NCI-H2029 (cell line): ENCODE results near the gene MED9.
A peak's percentile ranks its signal among the peaks of the same experiment; 100 is the strongest.

ENCODE experiments used
- DNase-seq: peaks from one replicate; lab custom pipeline; 2025; lab: John Stamatoyannopoulos, UW

MED9 gene

DNA sequence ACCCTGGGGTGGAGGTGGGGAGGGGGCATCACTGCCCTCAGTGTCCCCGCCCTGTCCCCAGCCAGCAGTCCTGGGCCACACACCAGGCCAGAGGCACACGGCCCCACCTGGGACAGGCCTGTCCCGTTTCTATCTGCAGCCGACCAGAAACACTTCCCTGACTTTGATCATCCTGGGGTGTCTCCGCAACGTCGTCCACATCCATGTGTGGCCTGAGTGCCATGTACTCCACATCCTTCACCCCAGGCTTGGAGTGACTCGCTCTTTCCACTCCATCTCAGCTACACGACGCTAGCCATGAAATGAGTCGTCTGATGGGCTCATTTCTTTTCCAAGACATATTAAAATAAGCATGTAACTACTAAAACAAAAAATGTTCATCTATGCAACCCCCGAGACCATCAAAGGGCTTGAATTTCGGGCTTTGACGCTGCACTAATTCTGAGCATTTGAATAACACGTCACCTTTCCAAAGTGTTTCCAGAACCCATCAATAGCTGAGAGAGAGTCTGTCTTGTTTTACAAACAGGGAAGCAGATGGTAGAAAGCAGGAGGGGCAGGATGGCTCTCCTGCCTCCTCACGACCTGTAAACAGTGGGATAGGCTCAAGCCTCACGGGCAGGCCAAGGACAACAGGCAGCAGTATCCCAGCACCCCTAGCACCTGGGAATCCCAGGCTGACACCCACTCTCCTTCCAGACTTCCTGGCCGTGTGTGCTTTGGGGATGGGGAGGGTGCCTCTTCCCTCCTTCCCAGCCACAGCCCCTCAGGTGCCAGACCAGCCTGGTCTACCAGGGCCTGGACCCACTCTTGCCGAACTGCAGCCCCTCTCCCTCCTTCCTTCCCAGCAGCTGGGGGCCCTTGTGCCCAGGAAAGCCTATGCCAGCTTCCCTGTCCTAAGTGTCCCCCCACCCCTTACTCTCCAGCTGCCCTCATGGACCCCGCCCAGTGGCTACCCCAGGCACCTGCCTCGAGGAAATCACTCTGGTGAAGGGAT, 39.4 kb downstream of the MED9 start:
- DNase-seq = no peak

DNA sequence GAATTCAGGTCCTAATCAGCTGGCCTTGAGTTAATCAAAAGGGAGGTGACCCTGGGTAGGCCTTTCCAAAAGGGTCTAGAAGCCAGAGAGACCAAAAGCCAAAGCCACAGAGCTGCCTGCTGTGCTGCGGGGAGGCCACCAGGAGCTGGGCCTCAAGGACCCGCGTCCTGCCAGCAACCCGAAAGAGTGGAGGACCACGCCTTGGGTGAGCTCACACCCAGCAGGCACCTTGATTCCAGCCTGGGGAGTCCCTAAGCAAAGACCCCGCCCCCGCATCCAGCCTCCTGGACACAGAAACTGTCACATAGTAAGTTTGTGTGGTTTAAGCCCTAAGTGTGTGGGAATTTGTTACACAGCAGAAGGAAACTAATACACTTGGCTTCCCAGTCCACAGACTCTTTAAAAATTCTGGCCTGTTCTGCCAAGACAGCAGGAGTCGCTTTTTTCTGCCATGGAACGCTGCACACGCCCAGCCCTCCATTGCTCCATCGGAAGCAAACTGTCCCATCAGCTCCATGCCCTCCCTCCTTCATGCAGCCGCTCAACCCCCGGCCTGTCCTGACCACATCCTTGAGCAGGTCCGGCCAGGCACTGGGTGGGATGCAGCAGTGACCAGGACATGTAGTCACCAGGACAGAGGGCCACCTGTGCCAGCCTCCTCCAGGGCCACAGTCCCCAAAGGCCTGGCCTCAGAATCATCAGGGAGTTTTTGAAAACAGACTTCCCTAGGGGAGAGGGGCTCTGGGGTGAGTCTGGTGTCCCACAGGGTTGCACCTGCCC, 40.3 kb downstream of the MED9 start:
- no peak for DNase-seq

DNA sequence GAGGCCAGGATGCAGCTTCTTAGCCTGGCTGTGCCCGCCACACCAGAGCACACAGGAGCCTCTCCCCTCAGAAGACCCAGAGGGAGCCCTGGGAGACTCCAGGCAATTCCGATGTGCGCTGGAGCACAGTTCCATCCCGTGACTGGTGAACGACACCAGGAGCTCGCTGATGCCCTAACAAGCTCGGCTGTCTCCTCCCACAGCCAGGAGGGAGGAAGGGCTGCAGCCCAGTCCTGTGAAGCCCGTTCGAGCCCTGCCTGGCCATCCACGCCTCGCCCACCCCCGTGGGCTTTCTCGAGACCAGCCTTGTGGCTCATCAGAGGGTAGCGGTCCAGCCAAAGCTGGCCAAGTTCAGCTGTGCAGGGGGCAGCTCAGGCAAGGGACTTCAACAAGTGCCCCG, 41.2 kb downstream of the MED9 start:
- no peak for DNase-seq

DNA sequence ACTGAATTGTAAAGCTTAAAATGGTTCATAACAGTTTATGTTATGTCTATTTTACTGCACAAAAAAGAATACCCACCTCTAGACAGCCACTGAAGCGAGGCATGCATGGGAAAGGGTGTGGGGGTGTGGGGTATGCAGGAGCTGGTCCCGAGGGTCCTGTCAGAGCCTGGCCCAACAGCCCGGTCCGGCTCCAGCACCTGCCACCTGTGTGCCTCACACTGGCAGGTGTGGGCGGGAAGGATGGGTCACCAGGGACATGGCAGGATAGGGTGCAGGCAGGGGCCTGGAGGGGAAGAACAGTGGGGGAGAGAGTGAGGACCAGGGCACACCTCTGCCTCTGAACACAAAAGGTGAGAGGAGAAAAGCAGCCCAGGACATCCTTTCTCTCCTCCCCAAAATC, 42.2 kb downstream of the MED9 start:
- DNase-seq = no peak

DNA sequence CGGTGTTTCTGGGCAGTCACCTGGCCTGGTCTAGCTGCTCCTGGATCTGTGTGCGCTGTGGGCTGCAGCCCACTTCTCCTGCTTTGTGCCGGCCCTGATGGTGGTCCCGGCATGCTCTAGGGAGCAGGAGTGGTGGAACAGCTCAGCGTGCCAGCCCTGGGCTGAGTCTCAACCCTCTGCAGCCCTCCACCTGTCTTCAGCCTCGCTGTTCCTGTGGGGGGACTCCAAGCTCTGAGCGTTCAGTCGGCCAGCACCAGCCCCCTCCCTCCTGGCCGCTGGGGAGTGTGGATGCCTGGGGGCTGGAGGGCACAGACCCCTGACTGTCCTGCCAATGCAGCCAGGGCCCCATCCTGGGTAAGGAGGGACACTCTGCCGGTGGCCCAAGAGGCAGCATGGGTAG, 43.1 kb downstream of the MED9 start:
- DNase-seq = no peak

DNA sequence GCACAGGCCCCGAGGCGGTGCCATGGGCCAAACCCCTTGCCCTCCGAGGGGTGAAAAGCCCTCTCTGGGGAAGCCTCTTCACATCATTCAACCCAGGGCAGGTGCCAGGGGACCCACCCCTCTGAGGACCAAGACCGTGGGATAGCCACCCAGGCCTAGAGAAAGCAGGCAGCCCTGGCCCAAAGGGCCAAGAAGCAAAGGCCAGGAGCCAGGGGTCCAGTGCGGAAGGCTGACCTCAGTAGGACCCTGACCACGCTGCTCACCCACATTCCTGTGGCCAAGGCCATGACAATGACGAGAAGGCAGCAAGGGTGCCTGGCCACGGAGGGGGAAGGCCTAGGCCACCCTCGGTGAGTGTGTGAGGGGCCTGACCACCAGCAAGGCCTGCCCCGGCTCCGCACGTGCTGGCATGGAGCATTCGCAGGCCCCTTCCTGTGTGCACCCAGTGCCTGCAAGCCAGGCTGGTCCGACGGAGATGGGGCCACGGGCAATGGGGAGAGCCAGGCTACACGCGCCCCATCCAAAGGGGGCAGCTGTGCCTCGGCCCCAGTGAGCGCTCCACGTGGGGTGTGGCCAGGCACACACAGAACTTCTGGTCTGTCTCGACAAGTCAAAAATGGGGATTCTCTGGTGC, 43.9 kb downstream of the MED9 start:
- no peak for DNase-seq

DNA sequence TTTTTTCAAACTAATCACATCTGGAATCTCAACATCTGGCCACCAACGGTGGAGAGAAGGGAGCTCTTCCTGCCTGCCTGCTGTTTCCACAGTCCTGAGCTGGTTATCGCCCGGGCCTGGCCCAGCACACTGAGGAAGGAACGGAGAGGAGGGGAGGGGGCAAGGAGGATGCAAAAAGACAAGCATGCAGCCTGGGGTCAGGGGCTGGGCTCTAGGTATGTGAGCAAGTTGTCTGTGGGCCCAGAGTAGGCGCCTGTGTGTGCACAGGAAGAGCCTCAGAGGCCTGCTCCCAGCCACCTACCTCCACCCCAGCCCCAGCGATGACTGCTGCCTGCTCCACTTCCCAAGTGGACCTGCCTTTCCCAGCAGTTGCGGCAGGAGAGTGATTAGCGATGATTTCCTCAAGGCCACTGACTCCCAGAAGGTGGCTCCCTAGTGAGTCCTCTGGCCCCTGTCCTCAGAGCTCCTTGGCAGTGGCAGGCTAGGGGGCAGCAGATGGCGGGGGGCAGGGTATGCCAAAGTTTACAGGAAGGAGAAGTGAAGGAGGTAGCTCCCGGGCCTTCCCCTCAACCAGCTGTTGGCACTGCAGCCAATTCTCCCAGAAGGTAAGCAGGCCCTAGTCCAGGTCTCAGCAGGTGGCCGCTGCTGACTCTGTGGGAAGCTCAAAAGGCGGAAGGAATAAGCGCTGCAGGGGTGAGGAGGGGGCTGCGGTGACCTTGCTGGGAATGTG, 46.4 kb downstream of the MED9 start:
- peak; percentile 57 for DNase-seq

DNA sequence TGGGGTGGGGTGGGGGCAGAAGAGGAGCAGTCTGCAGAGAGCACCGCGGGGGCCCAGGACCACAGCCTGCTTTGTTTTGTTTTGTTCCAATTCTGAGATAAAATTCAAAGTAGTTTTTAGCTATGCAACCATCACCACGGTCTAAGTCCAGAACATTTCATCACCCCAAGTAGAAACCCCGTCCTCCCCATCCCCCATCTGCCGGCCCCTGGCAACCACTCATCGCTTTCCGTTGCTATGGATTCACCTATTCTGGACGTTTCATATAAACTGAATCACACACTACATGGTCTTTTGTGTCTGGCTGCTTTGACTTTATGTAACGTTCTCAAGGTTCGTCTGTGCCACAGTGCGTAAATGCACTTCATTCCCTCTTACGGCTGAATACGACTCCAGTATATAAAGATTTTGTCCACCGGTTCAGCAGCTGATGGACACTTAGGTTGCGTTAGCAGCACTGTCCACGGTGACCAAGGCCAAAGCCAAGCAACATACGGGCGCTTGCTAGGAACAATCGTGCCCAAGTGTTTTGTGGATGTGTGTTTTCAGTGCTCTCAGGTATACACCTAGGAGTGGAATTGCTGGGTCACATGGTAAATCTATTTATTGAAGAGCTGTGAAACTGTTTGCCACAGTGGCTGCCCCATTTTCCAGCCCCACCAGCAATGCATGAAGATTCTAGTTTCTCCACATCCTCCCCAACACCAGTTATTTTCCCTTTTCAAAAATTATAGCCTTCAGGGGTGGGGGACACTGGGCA, 47.1 kb downstream of the MED9 start:
- DNase-seq = no peak

DNA sequence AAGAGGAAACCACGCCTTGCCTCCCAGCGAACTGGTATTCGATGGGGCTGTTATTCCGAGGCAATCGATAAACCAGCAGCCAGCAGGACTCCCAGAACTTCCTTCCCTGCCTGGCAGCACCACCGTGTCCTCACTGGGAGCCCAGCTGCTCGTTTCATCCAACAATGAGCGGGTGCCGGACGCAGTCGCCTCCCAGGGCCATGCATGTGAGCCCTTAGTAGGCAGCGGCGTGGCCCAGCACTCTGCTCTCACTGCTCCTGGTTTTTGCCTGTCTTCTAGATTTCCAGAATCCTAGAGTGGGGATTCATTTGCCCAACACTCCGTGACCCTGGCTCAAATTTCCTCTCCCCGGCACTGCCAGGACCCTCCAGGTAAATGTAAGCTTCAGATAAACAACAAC, 48.5 kb downstream of the MED9 start:
- no peak for DNase-seq

DNA sequence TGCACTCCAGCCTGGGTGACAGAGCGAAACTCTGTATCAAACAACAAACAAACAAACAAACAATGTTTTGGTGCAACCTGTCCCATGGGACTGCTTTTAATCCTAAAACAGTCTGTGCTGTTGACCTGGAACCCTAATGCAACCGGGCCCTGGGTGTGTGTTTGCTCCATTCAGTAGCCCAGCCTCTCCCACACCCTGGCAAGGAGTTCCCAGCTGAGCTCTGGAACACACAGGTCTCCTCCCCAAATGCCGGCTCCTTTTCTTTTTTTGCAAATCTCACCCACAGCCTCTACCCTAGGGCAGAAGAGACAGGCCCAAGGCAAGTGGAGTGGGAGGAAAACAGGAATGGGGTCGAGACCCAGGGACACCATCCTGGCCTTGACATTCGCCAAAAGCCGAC, 49.2 kb downstream of the MED9 start:
- DNase-seq = no peak

DNA sequence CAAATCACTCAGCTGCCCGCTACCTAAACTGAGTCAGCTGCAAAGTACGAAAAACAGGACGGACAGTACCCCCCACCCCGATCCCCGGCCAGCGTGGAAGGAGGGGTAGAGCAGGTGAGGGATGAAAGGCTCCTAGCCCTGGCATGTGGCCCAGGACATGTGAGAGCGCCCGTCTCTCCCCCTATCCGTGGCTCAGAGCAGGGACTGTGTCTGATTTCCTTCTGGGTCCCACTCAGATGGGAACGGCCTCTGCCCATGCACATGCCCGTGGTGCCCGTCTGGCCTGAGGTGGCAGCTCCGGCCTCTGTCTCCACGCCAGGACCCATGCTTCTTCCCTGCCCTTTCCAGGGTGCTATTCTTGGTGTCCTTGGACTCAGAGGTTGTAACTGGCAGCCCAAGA, 49.6 kb downstream of the MED9 start:
- peak; percentile 45 for DNase-seq

DNA sequence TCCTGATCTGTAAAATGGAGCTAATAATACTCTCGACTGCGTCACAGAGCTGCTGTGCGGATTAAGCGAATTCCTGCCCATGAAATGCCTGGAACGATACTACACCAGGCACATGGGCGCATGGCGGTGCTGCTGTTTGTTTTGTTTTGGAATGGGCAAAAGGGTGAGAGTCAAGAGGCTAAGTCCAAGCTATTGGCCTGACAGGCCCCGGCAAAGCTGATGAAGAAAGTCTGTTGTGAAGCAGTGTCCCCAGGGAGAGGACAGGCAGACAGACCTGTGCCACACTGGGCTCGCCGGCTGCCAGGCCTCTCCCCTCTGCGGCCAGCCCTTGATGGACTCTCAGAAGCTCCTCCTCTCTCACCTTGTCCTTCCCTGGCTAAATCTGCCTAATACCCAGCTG, 50.7 kb downstream of the MED9 start:
- DNase-seq = no peak

DNA sequence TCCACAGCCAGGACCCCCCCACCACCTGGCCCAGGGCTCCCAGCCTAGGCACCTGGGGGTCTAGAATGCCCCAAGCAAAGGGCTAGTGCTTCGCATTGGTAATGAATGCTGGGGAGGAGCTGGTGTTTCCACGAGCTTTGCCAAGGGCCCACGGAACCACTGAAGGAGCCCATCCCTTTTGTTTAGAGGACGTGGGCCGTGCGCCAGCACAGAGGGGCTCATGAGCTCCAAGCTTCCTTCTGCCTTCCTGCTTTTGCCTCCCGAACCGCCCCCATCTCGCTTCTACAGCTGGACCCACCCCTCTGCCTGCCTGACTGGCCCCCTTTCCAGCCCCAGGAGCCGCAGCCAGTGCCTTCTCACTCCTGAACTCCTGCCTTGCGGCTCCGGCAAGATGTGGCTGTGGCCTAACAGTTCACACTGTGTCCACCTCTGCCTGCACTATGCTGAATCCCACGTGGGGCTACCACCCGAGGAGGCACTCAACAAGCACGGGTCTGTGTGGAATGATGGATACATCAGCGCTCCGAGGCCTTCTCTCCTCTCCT, 51.2 kb downstream of the MED9 start:
- no peak for DNase-seq

DNA sequence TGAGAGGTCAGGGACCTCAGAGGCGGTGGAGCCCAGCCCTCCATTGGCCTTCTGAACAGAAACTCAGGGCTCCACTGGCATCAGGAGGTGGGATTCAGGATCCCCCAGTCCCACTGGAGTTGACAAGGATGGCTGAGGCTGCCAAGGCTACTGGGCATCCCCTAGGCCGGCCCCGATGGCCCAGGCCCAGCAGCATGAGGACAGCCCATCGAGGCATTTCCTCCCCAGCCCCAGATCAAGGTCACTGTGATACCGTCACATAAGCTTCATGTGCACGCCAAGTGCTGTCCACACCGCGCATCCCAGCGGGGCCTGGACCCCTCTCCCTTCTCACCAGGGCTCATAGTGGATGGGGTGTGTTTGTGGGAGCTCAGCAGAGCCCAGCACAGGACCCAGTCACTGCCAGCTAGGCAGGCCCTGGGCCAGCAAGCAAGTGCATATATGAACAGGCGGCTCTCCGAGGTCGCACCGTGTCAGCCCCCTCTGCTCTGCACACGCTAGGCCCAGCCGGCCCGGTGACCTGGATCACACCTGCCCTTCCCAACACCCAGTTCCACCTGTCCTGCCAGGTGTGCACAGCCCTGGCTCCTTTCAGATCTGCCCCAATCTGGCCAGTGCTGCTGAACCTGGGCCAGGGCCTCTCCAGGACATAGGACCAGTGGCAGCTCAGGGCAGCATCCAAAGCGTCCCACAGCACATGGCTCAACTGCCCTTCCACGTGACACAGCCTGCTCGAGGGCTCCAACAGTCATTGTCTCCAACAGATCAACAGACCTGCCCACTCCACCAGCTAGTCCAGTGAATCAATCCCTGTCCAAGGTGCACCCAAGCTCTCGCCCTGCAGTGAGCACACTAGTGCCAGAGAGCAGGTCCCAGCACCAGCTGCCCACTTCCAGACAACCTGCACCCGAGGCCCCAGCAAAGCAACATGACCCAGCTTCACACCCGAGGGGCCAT, 52.2 kb downstream of the MED9 start:
- DNase-seq = no peak

DNA sequence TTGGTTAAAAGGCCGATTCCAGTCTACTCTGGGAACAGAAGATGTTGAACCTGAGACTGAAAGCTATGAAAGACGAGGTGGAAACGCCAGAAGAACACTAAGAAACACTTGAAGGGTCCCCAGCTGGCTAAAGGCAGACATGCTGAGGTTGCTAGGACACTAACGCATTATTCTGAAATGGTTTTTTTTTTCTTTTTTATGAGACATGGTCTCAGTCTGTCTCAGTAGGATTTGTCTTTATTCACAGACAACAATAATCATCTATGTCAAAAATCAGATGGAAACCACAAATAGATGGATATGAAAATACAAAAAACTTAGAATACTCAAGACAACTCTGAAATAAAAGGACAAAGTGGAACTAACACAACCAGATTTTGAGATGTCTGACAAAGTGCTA, 54.4 kb downstream of the MED9 start:
- DNase-seq = no peak

DNA sequence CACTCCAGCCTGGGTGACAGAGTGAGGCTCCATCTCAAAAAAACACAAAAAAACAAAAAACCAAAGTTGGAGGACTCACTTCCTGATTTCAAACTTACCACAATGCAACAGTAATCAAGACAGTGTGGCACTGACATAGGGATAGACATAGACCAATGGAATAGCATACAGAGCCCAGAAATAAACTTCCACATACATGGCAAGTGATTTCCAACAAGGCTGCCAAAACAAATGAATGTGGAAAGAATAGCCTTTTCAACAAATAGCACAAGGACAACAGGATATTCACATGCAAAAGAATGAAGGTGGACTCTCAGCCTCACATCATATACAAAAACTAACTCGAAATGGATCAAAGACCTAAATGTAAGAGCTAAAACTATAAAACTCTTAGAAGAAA, 56.2 kb downstream of the MED9 start:
- DNase-seq = no peak

DNA sequence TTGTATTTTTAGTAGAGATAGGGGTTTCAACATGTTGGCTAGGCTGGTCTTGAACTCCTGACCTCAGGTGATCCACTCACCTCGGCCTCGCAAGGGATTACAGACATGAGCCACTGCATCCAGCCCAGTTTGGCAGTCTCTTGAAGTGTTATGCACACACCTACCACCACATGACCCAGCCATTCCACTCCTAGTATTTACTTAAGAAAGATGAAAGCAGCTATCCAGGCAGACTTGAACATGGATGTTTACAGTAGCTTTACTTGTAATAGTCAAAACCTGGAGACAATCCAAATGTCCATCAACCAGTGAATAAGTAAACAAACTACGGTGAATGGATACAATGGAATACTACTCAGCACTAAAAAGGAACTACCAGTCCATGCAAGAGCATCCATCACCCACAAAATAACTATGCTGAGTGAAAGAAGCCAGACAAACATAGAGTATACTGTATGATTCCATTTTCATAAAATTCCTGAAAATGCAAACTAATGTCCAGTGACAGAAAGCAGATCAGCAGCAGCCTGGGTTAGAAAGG, 57.2 kb downstream of the MED9 start:
- peak; percentile 90 for DNase-seq

DNA sequence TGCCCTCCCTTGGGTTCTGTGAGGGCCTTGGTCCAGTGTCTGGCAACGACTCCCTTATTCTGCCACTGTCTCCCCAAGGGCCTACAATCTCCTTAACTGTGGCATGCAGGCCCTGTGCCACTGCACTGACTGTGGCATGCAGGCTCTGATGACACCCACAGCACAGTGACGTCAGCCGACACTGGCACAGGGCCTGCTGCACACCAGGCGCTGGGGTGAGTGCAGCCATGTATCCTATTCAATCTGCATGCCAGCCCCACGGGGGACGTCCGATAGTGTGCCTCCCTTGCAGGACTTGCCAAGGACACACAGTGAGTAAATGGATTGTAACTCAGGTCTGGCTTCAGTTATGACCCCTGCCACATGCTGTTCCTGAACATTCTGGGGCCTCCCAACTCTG, 59.2 kb downstream of the MED9 start:
- peak; percentile 55 for DNase-seq

DNA sequence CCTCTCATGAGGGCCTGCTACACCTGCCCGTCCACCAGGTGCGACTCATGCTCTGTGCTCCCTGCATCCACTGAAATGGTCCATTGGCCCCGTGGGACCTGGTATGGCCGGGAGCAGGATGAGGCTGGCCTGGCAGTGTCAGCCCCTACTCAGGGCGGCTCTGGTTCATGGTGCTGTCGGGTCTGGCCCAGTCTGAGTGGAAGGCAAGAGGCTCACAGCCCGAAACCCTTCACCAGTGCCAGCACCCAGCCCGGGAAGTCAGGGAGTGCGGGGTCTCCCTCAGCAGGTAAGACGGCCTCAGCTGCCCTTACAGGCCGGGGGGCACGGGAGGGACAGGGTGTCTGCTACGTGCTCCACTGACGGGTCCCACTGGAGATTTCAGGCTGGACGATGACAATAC, 59.9 kb downstream of the MED9 start:
- no peak for DNase-seq
